ENCODE results near the gene SLC27A1. TPM values are rescaled to one million over a fixed set of nuclear protein-coding genes. Genes with fewer than 3 reads are reported as not detected.

SLC27A1 gene
- total and polyA plus RNA-seq, 4 experiments from 2014 or later = 5.2 to 10.1 (median 7.9) TPM

DNA sequence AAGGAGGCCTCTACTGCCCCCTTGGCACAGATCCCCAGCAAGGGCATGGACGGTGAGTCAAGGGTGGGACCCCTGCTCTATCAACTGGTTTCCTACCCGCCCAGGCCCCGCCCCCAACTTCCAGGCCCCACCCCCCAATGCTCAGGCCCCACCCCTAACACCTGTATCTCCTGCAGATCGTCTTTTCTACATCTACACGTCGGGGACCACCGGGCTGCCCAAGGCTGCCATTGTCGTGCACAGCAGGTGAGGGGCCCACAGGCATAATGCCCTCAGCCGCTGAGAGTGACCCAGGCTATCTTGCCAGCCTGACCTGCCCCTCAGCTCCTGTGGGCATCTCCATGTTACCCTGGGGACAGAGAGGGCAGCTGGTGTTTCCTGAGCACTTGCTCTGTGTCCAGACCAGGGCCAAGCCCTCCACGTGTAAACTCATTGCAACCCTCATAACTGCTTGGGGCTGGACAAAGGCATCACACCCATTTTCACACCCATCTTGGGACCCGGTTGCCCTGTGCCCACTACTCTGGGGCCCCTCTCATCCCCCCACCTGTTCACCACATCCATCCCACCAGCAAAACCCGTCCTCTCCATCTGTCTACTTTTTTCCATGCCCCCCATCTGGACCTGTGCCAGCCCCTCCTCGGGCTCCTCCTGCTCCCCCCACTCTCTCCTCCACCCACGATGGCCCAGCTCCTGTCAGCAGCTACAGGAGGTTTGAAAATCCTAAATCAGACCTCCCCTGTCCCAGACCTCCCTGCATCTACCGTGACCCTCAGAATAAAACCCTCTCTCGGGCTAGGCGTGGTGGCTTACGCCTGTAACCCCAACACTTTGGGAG lies 17.2 kb downstream of the SLC27A1 start:
- peak overlapping the region in 4 of 7 donors; percentile 29 to 96 (median 80) for H3K27ac Mint-ChIP-seq

DNA sequence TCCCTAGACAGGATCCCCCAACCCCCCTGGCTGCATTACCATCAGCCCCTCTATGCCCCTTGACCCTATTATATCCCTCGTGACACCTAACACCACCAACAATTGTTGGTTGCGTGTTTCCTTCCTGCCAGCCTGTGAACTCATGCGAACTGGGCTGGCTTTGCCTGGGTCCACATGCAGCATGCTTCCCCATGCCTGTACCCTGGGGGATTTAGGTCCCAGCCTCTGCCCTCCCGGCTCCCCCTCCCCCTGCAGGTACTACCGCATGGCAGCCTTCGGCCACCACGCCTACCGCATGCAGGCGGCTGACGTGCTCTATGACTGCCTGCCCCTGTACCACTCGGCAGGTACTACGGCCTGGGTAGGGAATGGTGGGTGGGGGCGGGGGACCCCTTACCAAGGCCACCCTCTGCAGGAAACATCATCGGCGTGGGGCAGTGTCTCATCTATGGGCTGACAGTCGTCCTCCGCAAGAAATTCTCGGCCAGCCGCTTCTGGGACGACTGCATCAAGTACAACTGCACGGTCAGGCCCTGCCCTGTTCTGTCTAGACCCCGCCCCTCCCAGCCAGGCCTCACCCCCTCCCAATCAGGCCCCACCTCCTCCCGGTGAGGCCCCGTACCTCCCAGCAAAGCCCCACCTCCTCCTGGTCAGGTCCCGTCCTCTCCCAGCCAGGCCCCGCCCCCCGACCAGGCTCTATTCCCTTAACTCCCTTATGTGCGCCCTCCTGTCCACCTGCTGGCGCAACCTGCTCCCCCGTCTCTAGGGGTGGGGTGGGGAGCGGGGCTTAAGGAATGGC lies 18.5 kb downstream of the SLC27A1 start:
- no peaks in the 10 kb centered on the region for H3K36me3 ChIP-seq (ENCODE audit: insufficient read depth, low read length)
- intact Hi-C loops (cut with micrococcal nuclease) = loop anchor here (2.0 kb wide), 1 partner anchor 18 kb away; the partner anchor contains the start of gene SLC27A1
- H3K27ac Mint-ChIP-seq = peak overlapping the region; percentile 67 to 96 (median 91)
- no peaks in the 10 kb centered on the region for H3K36me3 Mint-ChIP-seq
- H3K4me3 Mint-ChIP-seq = peak overlapping the region; percentile 68 to 83 (median 75)
- H3K9me3 Mint-ChIP-seq = no peaks in the 10 kb centered on the region
- H3K4me3 ChIP-seq (ENCODE audit: low read length in 2 of 2) = no peak overlapping the region
- DNase-seq = peak; percentile 58 to 81 (median 61)
- peaks cover 21 to 42% (median 31%) of the 10 kb centered on the region in 4 donors for H3K4me1 Mint-ChIP-seq
- peaks cover 41% of the 10 kb centered on the region for H3K4me1 ChIP-seq (ENCODE audit: insufficient read depth, low read length)
- no peaks in the 10 kb centered on the region for H3K9me3 ChIP-seq (ENCODE audit: control insufficient read depth in 1 of 2, low read length in 2 of 2)
- no peaks in the 10 kb centered on the region for H3K27me3 ChIP-seq (ENCODE audit: insufficient read depth, low read length)
- peak overlapping the region; percentile 33 for H3K27ac ChIP-seq (ENCODE audit: low read depth, low read length)
- ChIA-PET POLR2A (ENCODE audit: partially characterized antibody) (interaction anchor here (0.5 to 1.0 kb wide), 2 partner anchors 8 to 18 kb away, joined by 3 read pairs; partner anchors contain the start of gene SLC27A1), CTCF (ENCODE audit: partially characterized antibody) (interaction anchor here (2.0 to 2.1 kb wide), 2 partner anchors 7 to 85 kb away, joined by 6 to 8 read pairs; no protein-coding TSS in a partner anchor)
- H3K27me3 Mint-ChIP-seq = no peaks in the 10 kb centered on the region

More for the DNA sequence above, 17.2 kb downstream of the SLC27A1 start:
- H3K36me3 ChIP-seq (ENCODE audit: insufficient read depth, low read length) = no peaks in the 10 kb centered on the region
- Mint-ChIP-seq H3K4me1 (peaks cover 21 to 43% (median 33%) of the 10 kb centered on the region in 4 donors), H3K36me3 (no peaks in the 10 kb centered on the region), H3K9me3 (no peaks in the 10 kb centered on the region), H3K27me3 (no peaks in the 10 kb centered on the region), H3K4me3 (no peak overlapping the region)
- peaks cover 41% of the 10 kb centered on the region for H3K4me1 ChIP-seq (ENCODE audit: insufficient read depth, low read length)
- no peak overlapping the region for H3K4me3 ChIP-seq (ENCODE audit: low read length in 2 of 2)
- H3K9me3 ChIP-seq (ENCODE audit: control insufficient read depth in 1 of 2, low read length in 2 of 2) = no peaks in the 10 kb centered on the region
- DNase-seq = peak in 1 of 5 donors; percentile 37
- POLR2A ChIA-PET (ENCODE audit: partially characterized antibody) = no interaction called here
- CTCF ChIA-PET (ENCODE audit: partially characterized antibody) = interaction anchor here (2.1 kb wide), 1 partner anchor 9 kb away, joined by 6 read pairs; no protein-coding TSS in a partner anchor
- intact Hi-C loops (cut with micrococcal nuclease) = loop anchor here (2.0 kb wide), 1 partner anchor 17 kb away; the partner anchor contains the start of gene SLC27A1
- no peaks in the 10 kb centered on the region for H3K27me3 ChIP-seq (ENCODE audit: insufficient read depth, low read length)
- no peak overlapping the region for H3K27ac ChIP-seq (ENCODE audit: low read depth, low read length)

DNA sequence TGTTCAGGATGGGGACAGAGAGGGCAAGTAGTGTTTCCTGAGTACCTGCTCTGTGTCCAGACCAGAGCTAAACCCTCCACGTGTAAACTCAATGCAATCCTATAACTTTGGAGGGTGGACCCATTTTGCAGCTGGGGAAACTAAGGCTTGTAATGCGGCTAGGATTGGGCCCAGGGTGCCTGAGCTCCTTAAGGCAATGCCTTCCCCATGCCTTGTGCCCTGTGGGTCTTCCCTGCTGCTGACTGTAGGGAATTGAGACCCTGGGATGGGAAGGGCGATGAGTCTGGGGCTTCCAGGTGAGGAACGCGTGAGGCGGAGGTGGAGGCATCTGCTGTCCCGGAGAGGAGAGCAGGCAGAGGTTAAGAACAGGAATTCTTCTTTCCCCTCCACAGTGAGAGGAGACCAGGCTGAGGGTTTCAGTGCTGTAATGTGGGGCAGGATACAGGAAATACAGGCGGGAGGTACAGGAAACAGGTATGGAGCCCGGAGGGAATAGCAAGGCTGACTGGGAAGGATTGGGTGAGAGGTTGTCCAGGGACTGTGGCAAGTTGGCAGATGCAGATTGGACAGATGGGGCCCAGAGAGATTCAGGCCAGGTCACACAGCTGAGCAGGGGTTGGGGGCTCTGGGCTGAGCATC lies 19.2 kb downstream of the SLC27A1 start:
- H3K4me1 ChIP-seq (ENCODE audit: insufficient read depth, low read length) = peaks cover 41% of the 10 kb centered on the region
- CTCF ChIA-PET (ENCODE audit: partially characterized antibody) = interaction anchor here (2.0 kb wide), 1 partner anchor 84 kb away, joined by 8 read pairs; no protein-coding TSS in a partner anchor
- peak overlapping the region; percentile 33 for H3K27ac ChIP-seq (ENCODE audit: low read depth, low read length)
- H3K27me3 ChIP-seq (ENCODE audit: insufficient read depth, low read length) = no peaks in the 10 kb centered on the region
- H3K4me1 Mint-ChIP-seq = peaks cover 21 to 42% (median 29%) of the 10 kb centered on the region in 4 donors
- DNase-seq = peak in 1 of 5 donors; percentile 30
- POLR2A ChIA-PET (ENCODE audit: partially characterized antibody) = interaction anchor here (0.5 to 1.3 kb wide), 3 partner anchors 9 to 70 kb away, joined by 3 read pairs; partner anchors contain the start of genes MVB12A and SLC27A1
- peak overlapping the region in 6 of 8 donors; percentile 43 to 76 (median 58) for H3K4me3 Mint-ChIP-seq
- no peaks in the 10 kb centered on the region for H3K9me3 ChIP-seq (ENCODE audit: control insufficient read depth in 1 of 2, low read length in 2 of 2)
- intact Hi-C loops (cut with micrococcal nuclease) = loop anchor here (2.0 kb wide), 1 partner anchor 19 kb away; the partner anchor contains the start of gene SLC27A1
- no peaks in the 10 kb centered on the region for H3K27me3 Mint-ChIP-seq
- H3K36me3 ChIP-seq (ENCODE audit: insufficient read depth, low read length) = no peaks in the 10 kb centered on the region
- no peaks in the 10 kb centered on the region for H3K36me3 Mint-ChIP-seq
- H3K27ac Mint-ChIP-seq = peak overlapping the region; percentile 54 to 93 (median 87)
- no peaks in the 10 kb centered on the region for H3K9me3 Mint-ChIP-seq
- H3K4me3 ChIP-seq (ENCODE audit: low read length in 2 of 2) = no peak overlapping the region

- Mint-ChIP-seq H3K36me3 (no peaks in the 10 kb centered on the region), H3K9me3 (no peaks in the 10 kb centered on the region), H3K4me3 (peak overlapping the region in 3 of 8 donors; percentile 29 to 39 (median 36)), H3K4me1 (peaks cover 19 to 42% (median 29%) of the 10 kb centered on the region in 4 donors), H3K27ac (peak overlapping the region; percentile 73 to 93 (median 85)), H3K27me3 (no peaks in the 10 kb centered on the region)
- Histone ChIP-seq H3K4me3 (ENCODE audit: low read length in 2 of 2) (no peak overlapping the region), H3K27ac (ENCODE audit: low read depth, low read length) (no peak overlapping the region), H3K4me1 (ENCODE audit: insufficient read depth, low read length) (peaks cover 41% of the 10 kb centered on the region), H3K36me3 (ENCODE audit: insufficient read depth, low read length) (no peaks in the 10 kb centered on the region), H3K27me3 (ENCODE audit: insufficient read depth, low read length) (no peaks in the 10 kb centered on the region), H3K9me3 (ENCODE audit: control insufficient read depth in 1 of 2, low read length in 2 of 2) (no peaks in the 10 kb centered on the region)
- POLR2A ChIA-PET (ENCODE audit: partially characterized antibody) = interaction anchor here (1.3 kb wide), 1 partner anchor 71 kb away, joined by 3 read pairs; the partner anchor contains the start of gene MVB12A
- CTCF ChIA-PET (ENCODE audit: partially characterized antibody) = interaction anchor here (2.0 kb wide), 1 partner anchor 83 kb away, joined by 8 read pairs; no protein-coding TSS in a partner anchor
- peak; percentile 48 to 66 (median 59) for DNase-seq
- intact Hi-C loops (cut with micrococcal nuclease) = no loop called here
Observed at GRCh38 chr19:17490411-17490810, 20.1 kb downstream of the SLC27A1 start.

DNA sequence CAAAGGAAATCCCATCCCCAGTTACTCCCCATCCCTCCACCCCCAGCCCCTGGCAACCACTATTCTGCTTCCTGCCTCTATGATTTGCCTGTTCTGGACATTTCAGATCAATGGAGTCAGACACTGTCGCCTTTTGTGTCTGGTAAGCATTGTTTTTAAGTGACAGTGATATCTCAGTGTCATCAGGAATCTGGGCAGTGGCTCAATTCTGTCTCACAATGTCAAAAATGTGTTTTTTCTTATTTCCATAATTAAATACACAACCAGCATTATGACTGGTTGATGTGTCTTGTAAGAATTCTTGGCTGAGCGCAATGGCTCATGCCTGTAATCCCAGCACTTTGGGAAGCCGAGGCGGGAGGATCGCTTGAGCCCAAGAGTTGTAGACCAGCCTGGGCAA lies 21.0 kb downstream of the SLC27A1 start:
- Mint-ChIP-seq H3K4me3 (no peak overlapping the region), H3K27me3 (no peaks in the 10 kb centered on the region), H3K36me3 (no peaks in the 10 kb centered on the region), H3K4me1 (peaks cover 24 to 50% (median 35%) of the 10 kb centered on the region in 4 donors), H3K9me3 (no peaks in the 10 kb centered on the region), H3K27ac (peak overlapping the region; percentile 9 to 90 (median 84))
- Histone ChIP-seq H3K4me3 (ENCODE audit: low read length in 2 of 2) (no peak overlapping the region), H3K9me3 (ENCODE audit: control insufficient read depth in 1 of 2, low read length in 2 of 2) (no peaks in the 10 kb centered on the region), H3K27ac (ENCODE audit: low read depth, low read length) (no peak overlapping the region), H3K27me3 (ENCODE audit: insufficient read depth, low read length) (no peaks in the 10 kb centered on the region), H3K36me3 (ENCODE audit: insufficient read depth, low read length) (no peaks in the 10 kb centered on the region), H3K4me1 (ENCODE audit: insufficient read depth, low read length) (peaks cover 47% of the 10 kb centered on the region)
- POLR2A ChIA-PET (ENCODE audit: partially characterized antibody) = interaction anchor here (0.6 kb wide), 1 partner anchor 186 kb away, joined by 4 read pairs; no protein-coding TSS in a partner anchor
- intact Hi-C loops (cut with micrococcal nuclease) = no loop called here
- CTCF ChIA-PET (ENCODE audit: partially characterized antibody) = no interaction called here
- no peak for DNase-seq

DNA sequence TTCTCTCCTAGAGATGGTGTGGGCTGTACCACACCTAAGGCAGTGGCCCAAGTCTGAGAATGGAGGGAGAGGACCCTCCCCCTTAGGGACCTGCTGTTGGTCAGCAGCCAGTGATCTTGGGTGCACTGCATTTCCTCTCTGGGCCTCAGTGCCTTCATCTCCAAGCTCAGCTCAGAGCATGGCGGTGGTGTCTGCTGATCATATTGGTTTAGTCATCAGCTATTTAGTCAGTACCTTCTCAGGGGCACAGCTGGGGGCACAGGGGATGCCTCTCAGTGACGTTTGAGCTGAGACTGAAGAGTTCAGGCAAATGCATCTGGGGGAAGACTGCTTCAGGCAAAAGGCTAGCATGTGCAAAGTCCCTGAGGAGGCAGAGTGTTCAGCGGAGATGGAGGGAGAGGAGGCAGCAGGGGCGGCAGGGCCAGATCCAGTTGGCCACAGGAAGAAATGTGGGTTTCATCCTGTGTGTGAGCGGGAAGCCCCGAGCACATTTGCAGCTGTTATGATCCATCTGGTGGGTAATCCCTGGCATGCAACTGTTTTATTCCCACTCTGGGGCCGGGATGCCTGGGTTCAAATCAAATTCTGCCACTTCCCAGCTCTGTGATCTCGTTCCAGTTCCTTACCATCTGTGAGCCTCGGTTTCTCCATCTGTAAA lies 25.4 kb downstream of the SLC27A1 start:
- Histone ChIP-seq H3K4me3 (ENCODE audit: low read length in 2 of 2) (no peak overlapping the region), H3K9me3 (ENCODE audit: control insufficient read depth in 1 of 2, low read length in 2 of 2) (no peaks in the 10 kb centered on the region), H3K36me3 (ENCODE audit: insufficient read depth, low read length) (no peaks in the 10 kb centered on the region), H3K27ac (ENCODE audit: low read depth, low read length) (no peak overlapping the region), H3K27me3 (ENCODE audit: insufficient read depth, low read length) (no peaks in the 10 kb centered on the region), H3K4me1 (ENCODE audit: insufficient read depth, low read length) (peaks cover 21% of the 10 kb centered on the region)
- intact Hi-C loops (cut with micrococcal nuclease) = loop anchor here (1.0 kb wide), 2 partner anchors 61 to 79 kb away; no protein-coding TSS in a partner anchor
- peak overlapping the region in 1 of 8 donors; percentile 55 for H3K4me3 Mint-ChIP-seq
- H3K9me3 Mint-ChIP-seq = no peaks in the 10 kb centered on the region
- peak overlapping the region in 3 of 7 donors; percentile 59 to 81 (median 76) for H3K27ac Mint-ChIP-seq
- ChIA-PET CTCF (ENCODE audit: partially characterized antibody) (interaction anchor here (0.6 to 5.3 kb wide), 37 partner anchors 8 to 364 kb away, joined by 3 to 99 read pairs (median 5); partner anchors contain the start of genes BST2, CCDC194, MVB12A and PGLS), POLR2A (ENCODE audit: partially characterized antibody) (interaction anchor here (0.7 to 1.7 kb wide), 7 partner anchors 16 to 78 kb away, joined by 3 to 8 read pairs (median 4); partner anchors contain the start of gene PGLS)
- H3K27me3 Mint-ChIP-seq = no peaks in the 10 kb centered on the region
- no peak for DNase-seq
- H3K36me3 Mint-ChIP-seq = no peaks in the 10 kb centered on the region
- peaks cover 12 to 26% (median 20%) of the 10 kb centered on the region in 4 donors for H3K4me1 Mint-ChIP-seq
